ENCODE measurements around the gene MAFB.

MAFB gene

DNA sequence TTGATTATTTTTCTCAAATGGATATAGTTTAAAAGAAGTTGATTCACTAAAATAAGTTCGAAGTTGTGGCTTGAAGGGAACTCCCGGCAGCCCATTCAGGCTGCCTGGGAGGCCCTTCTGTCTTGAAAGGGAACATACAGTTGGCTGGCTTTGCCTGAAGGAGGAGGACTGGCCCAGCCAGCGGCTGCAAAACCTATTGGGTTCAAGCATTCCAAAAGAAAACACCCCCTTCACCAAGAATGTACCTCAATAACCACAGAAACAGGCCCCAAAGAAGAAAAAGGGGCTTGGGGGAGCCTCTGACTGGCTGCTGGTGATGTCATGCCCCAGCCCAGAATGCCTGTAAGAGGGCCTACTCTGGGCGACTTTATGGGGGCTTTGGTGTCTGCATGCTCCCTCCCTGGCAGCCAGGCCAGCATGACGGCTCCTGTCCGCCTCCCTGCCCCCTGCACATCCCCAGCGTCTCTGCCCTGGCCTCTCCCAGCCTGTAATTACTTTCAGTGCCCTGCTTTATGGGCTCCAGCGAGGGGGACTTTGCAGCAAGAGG, 36.5 kb downstream of the MAFB start:
- no peak for DNase-seq

DNA sequence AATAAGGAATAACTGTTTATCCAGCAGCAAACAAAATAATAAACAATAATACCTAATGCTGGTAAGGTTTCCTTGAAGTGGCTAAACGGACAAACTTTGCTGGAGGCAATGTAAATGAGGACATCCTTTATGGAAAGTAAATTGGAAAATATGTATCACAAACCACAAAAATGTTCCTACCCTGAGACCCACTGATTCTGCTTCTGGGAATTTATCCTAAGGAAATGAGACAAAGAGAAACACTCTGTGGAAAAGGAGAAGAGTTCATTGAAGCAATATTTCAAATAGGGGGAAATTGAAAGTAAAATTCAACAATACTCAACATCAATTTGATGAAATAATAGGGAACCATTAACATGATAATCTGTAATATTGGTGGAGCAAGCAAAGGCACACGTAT, 37.9 kb downstream of the MAFB start:
- no peak for DNase-seq

DNA sequence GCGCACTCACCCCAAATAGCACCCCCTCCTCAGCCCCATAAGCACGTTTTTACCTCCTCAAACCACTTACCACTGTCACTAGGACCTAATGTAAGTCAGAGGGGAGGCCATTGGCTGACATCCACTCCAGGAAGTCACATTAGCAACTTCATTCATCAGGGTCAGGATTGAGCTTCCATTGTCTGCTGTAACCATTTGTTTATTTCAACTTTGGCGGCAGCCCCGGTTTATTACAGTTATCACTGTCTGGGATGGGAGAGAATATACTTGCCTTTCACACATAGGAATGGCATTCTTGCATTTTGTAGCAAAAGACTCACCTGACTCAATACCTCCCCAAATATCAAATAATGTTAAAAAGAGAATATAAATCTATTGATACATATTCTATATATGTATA, 38.3 kb downstream of the MAFB start:
- DNase-seq, result no peak

GRCh38 chr20:40648210-40649072, 40.6 kb downstream of the MAFB start:
- DNase-seq, result no peak

GRCh38 chr20:40646813-40647212, 42.2 kb downstream of the MAFB start:
- DNase-seq, result no peak

DNA sequence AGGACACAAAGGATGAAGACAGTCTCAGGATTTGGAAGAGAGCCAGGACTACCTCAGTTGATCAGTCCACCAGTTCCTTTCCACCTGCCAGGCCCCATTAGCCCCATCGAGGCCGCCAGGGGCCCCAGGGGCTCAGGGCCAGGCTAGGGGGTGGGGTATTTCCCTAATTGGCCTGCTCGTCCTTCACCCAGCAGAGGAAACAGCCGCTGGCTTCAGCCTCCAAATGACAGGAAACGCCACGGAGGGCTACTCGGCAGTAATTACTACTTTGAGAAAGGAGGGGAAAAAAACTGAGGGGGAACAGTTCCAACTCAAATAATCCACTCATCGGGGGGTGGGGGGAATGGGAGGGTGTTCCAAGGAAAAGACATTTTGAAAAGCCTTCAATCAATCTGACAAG, 42.7 kb downstream of the MAFB start:
- DNase-seq, result no peak

DNA sequence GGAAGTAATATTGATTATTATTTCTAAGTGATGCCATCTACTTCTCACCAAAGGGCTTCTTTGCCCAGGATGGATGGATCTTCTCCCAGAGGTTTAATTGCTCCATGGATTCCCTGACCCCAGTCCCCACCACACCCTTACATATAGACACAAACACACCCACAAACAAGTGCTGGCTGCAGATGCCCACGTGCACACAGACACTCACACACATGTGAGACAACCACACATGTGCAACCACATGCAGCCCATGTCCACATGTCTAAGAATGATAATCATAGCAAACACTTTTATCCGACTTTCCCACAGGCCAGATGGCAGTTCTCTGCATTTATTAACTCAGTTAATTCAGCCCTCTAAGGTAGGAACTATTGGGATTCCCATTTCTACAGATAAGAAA, 44.2 kb downstream of the MAFB start:
- no peak for DNase-seq

GRCh38 chr20:40643891-40644290, 45.1 kb downstream of the MAFB start:
- no peak for DNase-seq

DNA sequence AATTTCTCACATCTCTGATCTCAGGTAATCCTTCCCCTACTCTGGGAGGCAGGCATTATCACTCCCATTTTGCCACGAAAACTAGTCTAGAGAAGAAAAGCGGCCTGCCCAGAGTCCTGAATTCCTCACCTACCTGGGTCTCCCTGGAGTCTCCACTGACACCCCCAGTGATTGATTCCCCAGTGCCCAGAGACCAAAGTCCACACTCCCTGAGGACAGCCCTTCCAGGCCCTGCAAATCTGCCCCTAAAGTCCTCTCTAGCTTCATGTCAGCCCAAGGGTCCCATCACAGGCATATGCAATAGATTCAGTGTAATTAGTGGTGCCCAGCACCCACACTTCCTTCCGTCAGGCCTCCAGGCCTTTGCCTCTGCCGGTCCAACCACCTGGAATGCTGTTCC, 47.2 kb downstream of the MAFB start:
- DNase-seq, result no peak

GRCh38 chr20:40641202-40641601, 47.8 kb downstream of the MAFB start:
- DNase-seq, result no peak

DNA sequence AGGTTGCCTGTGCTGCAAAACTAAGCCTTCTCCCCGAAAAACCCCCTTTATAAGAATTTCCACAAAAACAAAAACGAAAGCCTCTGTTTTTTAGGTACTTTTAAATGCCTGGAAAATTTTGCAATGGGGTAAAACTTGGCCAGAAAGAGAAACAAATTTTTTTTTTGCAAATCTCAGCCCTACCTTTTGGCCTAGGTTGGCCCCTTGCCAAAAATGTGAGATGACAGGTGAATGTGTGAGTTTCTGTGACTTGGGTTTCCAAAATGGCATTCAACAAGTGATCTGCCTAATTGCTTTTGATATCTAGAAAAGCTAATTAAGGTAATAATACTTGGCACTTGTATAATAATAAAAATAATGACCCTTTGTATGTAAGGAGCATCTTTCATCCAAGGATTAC, 48.4 kb downstream of the MAFB start:
- no peak for DNase-seq

GRCh38 chr20:40639676-40640355, 49.2 kb downstream of the MAFB start:
- no peak for DNase-seq

DNA sequence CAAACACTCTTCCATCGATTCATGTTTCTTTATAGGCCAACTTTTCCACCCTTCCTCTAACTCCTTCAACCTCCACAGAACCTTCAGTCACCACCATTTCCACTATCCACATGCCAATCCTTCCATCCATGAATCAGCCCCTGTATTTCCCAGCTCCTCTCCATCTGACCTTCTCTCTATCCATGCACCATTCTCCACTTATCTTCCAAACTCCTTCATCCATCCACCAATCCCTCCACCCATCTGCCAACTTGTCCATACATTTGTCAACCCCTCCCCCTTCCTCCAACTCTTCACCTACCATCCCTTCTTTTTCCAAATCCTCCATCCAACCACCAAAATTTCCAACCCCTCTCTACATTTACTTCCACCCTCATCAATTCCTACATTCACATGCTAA, 49.9 kb downstream of the MAFB start:
- no peak for DNase-seq

GRCh38 chr20:40638414-40638813, 50.6 kb downstream of the MAFB start:
- no peak for DNase-seq

- no peak for DNase-seq
Observed at GRCh38 chr20:40637176-40637575, 51.9 kb downstream of the MAFB start.

DNA sequence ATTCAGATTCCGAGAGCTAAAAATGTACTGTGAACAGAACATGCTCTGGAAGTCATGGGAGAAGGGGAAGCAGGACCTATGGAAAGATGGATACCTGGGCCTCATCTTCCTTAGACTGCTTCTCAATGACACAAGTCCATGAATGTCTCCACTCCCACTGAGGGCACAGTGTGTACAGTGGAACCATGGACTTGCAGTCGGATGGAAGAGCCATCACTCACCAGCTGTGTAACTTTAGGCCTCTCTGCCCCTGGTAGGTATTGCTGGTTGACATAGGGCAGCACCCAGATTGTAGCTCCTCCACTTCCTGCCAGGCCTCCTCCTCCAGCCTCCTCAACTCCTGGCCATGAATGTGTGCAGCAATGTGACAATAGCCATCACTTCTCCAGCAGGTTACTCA, 52.5 kb downstream of the MAFB start:
- DNase-seq, result no peak

- DNase-seq, result no peak
Observed at GRCh38 chr20:40635971-40636370, 53.1 kb downstream of the MAFB start.
